CD8-positive, alpha-beta memory T cell (primary cell): ENCODE data around the gene CHADL. TPM values are rescaled to one million over a fixed set of nuclear protein-coding genes. Genes with fewer than 3 reads are reported as not detected.

ENCODE experiments used
- CTCF ChIA-PET: fragments of 350-600 bp; sonication (Branson Sonifier 250); formaldehyde crosslinking; loops from one replicate; lab custom pipeline; 2021; ENCODE audit warnings: antibody characterized with exemption; lab: Charles Lee
- POLR2A ChIA-PET: fragments of 350-600 bp; sonication (Branson Sonifier 250); formaldehyde crosslinking; loops from one replicate; lab custom pipeline; 2021; ENCODE audit warnings: antibody characterized with exemption; lab: Charles Lee
- DNase-seq, 5 donors: peaks; one replicate each; pipeline versions ENCODE4 v3.0.0 to v3.0.0-alpha.2; 2020 to 2022; ENCODE audit warnings: mixed read lengths in 1 of 5
- H3K27ac ChIP-seq: one replicate; pipeline ENCODE4 v1.7.0; 2013; ENCODE audit warnings: low read depth, mild to moderate bottlenecking, low read length, moderate library complexity
- H3K27me3 ChIP-seq: 2 replicates; pipeline ENCODE4 v1.7.0; 2013; ENCODE audit warnings: low read length, mild to moderate bottlenecking; ENCODE audit not compliant: insufficient read depth, poor library complexity, severe bottlenecking
- H3K36me3 ChIP-seq: 2 replicates; pipeline ENCODE4 v1.7.0; 2013; ENCODE audit warnings: mild to moderate bottlenecking, low read length, moderate library complexity; ENCODE audit not compliant: insufficient read depth
- H3K4me1 ChIP-seq: 2 replicates; pipeline ENCODE4 v1.7.0; 2013; ENCODE audit warnings: mild to moderate bottlenecking, low read length, moderate library complexity; ENCODE audit not compliant: insufficient read depth
- H3K4me3 ChIP-seq: 2 replicates; pipeline ENCODE4 v1.7.0; 2013; ENCODE audit warnings: mild to moderate bottlenecking, low read length
- H3K9me3 ChIP-seq: 2 replicates; pipeline ENCODE4 v1.7.0; 2013; ENCODE audit warnings: mild to moderate bottlenecking, low read length
- H3K27ac Mint-ChIP-seq, 8 donors: one replicate each; pipeline ENCODE4 v1.8.0; 2020 to 2021; ENCODE audit warnings: mixed read lengths in 8 of 8, mild to moderate bottlenecking in 6 of 8, inconsistent platforms in 3 of 8, moderate library complexity in 3 of 8
- H3K27me3 Mint-ChIP-seq, 2 donors: one replicate each; pipeline ENCODE4 v1.8.0; 2020 to 2021; ENCODE audit warnings: mixed read lengths in 2 of 2, mild to moderate bottlenecking in 1 of 2, moderate library complexity in 1 of 2
- H3K36me3 Mint-ChIP-seq, 3 donors: one replicate each; pipeline ENCODE4 v1.8.0; 2020 to 2021; ENCODE audit warnings: mixed read lengths in 3 of 3, inconsistent platforms in 1 of 3, mild to moderate bottlenecking in 1 of 3
- H3K4me1 Mint-ChIP-seq, 3 donors: one replicate each; pipeline ENCODE4 v1.8.0; 2020 to 2021; ENCODE audit warnings: mixed read lengths in 3 of 3, inconsistent platforms in 1 of 3, mild to moderate bottlenecking in 1 of 3
- H3K4me3 Mint-ChIP-seq, 7 donors: one replicate each; pipeline ENCODE4 v1.8.0; 2020 to 2021; ENCODE audit warnings: mixed read lengths in 7 of 7, mild to moderate bottlenecking in 6 of 7, moderate library complexity in 4 of 7, inconsistent platforms in 2 of 7
- H3K9me3 Mint-ChIP-seq, 5 donors: one replicate each; pipeline ENCODE4 v1.8.0; 2020 to 2022; ENCODE audit warnings: mixed read lengths in 5 of 5, mild to moderate bottlenecking in 3 of 5, moderate library complexity in 2 of 5, inconsistent platforms in 1 of 5
- polyA plus RNA-seq: library from polyadenylated mRNA; unstranded; fragments of 300-500 nt; fragmentation: Illumina TruSeq; gene quantifications from one replicate; pipeline ENCODE4 v1.2.3, GENCODE V29; 2021
- total RNA-seq, 2 experiments: library from RNA; stranded (reverse); gene quantifications; one replicate each; pipeline ENCODE4 v1.2.3, GENCODE V29; 2021

Gene CHADL
- total and polyA plus RNA-seq, 3 experiments from 2014 or later, result 0.16 to 0.70 (median 0.20) TPM

GRCh38 chr22:41204992-41205900 lies 35.5 kb downstream of the CHADL start, which contains the start of gene L3MBTL2:
TSS of gene L3MBTL2 (plus strand) at chr22:41205312. CDS start at chr22:41205363, 51 bp downstream.
- Histone ChIP-seq H3K4me3 (peak within 1 kb of the TSS; percentile 91), H3K36me3 (no peaks in the 10 kb centered on the region), H3K9me3 (no peaks in the 10 kb centered on the region), H3K4me1 (peaks cover 11% of the 10 kb centered on the region), H3K27ac (peak within 1 kb of the TSS; percentile 78), H3K27me3 (no peaks in the 10 kb centered on the region)
- Mint-ChIP-seq H3K27ac (peak within 1 kb of the TSS; percentile 79 to 97 (median 94)), H3K4me1 (peaks cover 29 to 49% (median 43%) of the 10 kb centered on the region in 3 donors), H3K36me3 (peaks cover 6 to 25% (median 8%) of the 10 kb centered on the region in 3 donors), H3K9me3 (no peaks in the 10 kb centered on the region), H3K4me3 (peak within 1 kb of the TSS; percentile 87 to 97 (median 95)), H3K27me3 (peaks cover 5 to 9% of the 10 kb centered on the region in 2 donors)
- ChIA-PET CTCF (interaction anchor here (0.5 kb wide), 1 partner anchor 32 kb away, joined by 3 read pairs; no protein-coding TSS in a partner anchor), POLR2A (no interaction called here)
- DNase-seq, result peak; percentile 97 to 99 (median 98)

- H3K4me1 ChIP-seq, result peaks cover 11% of the 10 kb centered on the region
- peaks cover 24 to 43% (median 39%) of the 10 kb centered on the region in 3 donors for H3K4me1 Mint-ChIP-seq
- ChIA-PET POLR2A (no interaction called here), CTCF (no interaction called here)
- H3K27ac Mint-ChIP-seq, result peak overlapping the region in 4 of 8 donors; percentile 33 to 88 (median 73)
- no peak overlapping the region for H3K4me3 ChIP-seq
- H3K36me3 ChIP-seq, result no peaks in the 10 kb centered on the region
- H3K4me3 Mint-ChIP-seq, result peak overlapping the region in 6 of 7 donors; percentile 28 to 67 (median 46)
- no peaks in the 10 kb centered on the region for H3K27me3 ChIP-seq
- H3K27me3 Mint-ChIP-seq, result peaks cover 5 to 9% of the 10 kb centered on the region in 2 donors
- H3K9me3 ChIP-seq, result no peaks in the 10 kb centered on the region
- DNase-seq, result no peak
- H3K27ac ChIP-seq, result no peak overlapping the region
- peaks cover 0 to 14% (median 4%) of the 10 kb centered on the region in 3 donors for H3K36me3 Mint-ChIP-seq
- no peaks in the 10 kb centered on the region for H3K9me3 Mint-ChIP-seq
These were observed 36.7 kb downstream of the CHADL start for GRCh38 chr22:41204066-41204465.

- peaks cover 29 to 44% (median 37%) of the 10 kb centered on the region in 3 donors for H3K4me1 Mint-ChIP-seq
- H3K27ac ChIP-seq, result no peak overlapping the region
- peaks cover 5 to 9% of the 10 kb centered on the region in 2 donors for H3K27me3 Mint-ChIP-seq
- H3K9me3 ChIP-seq, result no peaks in the 10 kb centered on the region
- peaks cover 0 to 10% (median 4%) of the 10 kb centered on the region in 3 donors for H3K36me3 Mint-ChIP-seq
- H3K27me3 ChIP-seq, result no peaks in the 10 kb centered on the region
- H3K4me1 ChIP-seq, result peaks cover 16% of the 10 kb centered on the region
- POLR2A ChIA-PET, result no interaction called here
- H3K36me3 ChIP-seq, result no peaks in the 10 kb centered on the region
- no peak overlapping the region for H3K4me3 ChIP-seq
- H3K4me3 Mint-ChIP-seq, result peak overlapping the region in 1 of 7 donors; percentile 72
- DNase-seq, result no peak
- CTCF ChIA-PET, result no interaction called here
- H3K9me3 Mint-ChIP-seq, result no peaks in the 10 kb centered on the region
- H3K27ac Mint-ChIP-seq, result no peak overlapping the region
These were observed 37.6 kb downstream of the CHADL start for GRCh38 chr22:41203118-41203517.

GRCh38 chr22:41201141-41201540 lies 39.6 kb downstream of the CHADL start:
- Mint-ChIP-seq H3K36me3 (peaks cover 0 to 9% (median 4%) of the 10 kb centered on the region in 3 donors), H3K9me3 (no peaks in the 10 kb centered on the region), H3K27ac (no peak overlapping the region), H3K4me1 (peaks cover 30 to 36% (median 35%) of the 10 kb centered on the region in 3 donors), H3K27me3 (peaks cover 5 to 9% of the 10 kb centered on the region in 2 donors), H3K4me3 (no peak overlapping the region)
- no peaks in the 10 kb centered on the region for H3K36me3 ChIP-seq
- no peak for DNase-seq
- H3K9me3 ChIP-seq, result no peaks in the 10 kb centered on the region
- H3K4me1 ChIP-seq, result peaks cover 19% of the 10 kb centered on the region
- H3K27ac ChIP-seq, result no peak overlapping the region
- CTCF ChIA-PET, result no interaction called here
- H3K27me3 ChIP-seq, result no peaks in the 10 kb centered on the region
- POLR2A ChIA-PET, result interaction anchor here (0.7 kb wide), 1 partner anchor 1849 kb away, joined by 4 read pairs; no protein-coding TSS in a partner anchor
- H3K4me3 ChIP-seq, result no peak overlapping the region

DNA sequence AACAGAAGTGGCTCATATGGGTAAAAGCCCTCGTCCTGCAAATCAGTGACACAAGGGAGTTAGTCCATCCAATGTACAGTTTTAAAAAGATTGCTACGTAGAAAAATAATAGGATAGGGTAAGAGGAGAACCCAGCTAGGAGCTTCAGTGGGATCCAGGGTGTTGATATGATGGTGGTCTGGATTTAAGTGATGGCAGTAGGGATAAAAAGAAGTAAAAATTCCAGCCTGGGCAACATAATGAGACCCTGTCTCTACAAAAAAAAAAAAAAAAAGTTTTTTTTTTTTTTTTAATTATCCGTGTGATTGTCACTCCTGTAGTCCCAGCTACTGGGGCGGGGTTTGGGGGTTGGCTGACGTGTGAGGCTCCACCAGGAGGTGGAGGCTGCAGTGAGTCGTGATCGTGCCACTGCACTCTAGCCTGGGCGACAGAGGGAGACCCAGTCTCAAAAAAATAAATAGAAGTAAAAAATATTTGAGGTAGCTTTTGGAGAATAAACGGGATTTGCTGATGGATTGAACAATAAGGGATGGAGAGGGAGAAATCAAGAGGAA lies 42.6 kb downstream of the CHADL start:
- H3K27me3 Mint-ChIP-seq, result no peaks in the 10 kb centered on the region
- Histone ChIP-seq H3K9me3 (no peaks in the 10 kb centered on the region), H3K4me3 (peak overlapping the region; percentile 93), H3K27me3 (no peaks in the 10 kb centered on the region), H3K36me3 (no peaks in the 10 kb centered on the region), H3K27ac (no peak overlapping the region), H3K4me1 (peaks cover 10% of the 10 kb centered on the region)
- H3K27ac Mint-ChIP-seq, result peak overlapping the region in 5 of 8 donors; percentile 6 to 87 (median 31)
- peaks cover 11 to 19% (median 14%) of the 10 kb centered on the region in 3 donors for H3K4me1 Mint-ChIP-seq
- CTCF ChIA-PET, result interaction anchor here (1.5 kb wide), 1 partner anchor 39 kb away, joined by 7 read pairs; no protein-coding TSS in a partner anchor
- H3K36me3 Mint-ChIP-seq, result peaks cover 0 to 2% (median 0%) of the 10 kb centered on the region in 3 donors
- no peaks in the 10 kb centered on the region for H3K9me3 Mint-ChIP-seq
- peak overlapping the region; percentile 87 to 93 (median 92) for H3K4me3 Mint-ChIP-seq
- POLR2A ChIA-PET, result interaction anchor here (0.7 kb wide), 2 partner anchors 183 to 320 kb away, joined by 6 read pairs; partner anchors contain the start of gene TEF
- DNase-seq, result peak; percentile 15 to 73 (median 37)

- no peaks in the 10 kb centered on the region for H3K9me3 Mint-ChIP-seq
- Histone ChIP-seq H3K27me3 (no peaks in the 10 kb centered on the region), H3K27ac (no peak overlapping the region), H3K36me3 (no peaks in the 10 kb centered on the region), H3K4me3 (peak overlapping the region; percentile 93), H3K4me1 (peaks cover 10% of the 10 kb centered on the region), H3K9me3 (no peaks in the 10 kb centered on the region)
- H3K4me1 Mint-ChIP-seq, result peaks cover 11 to 19% (median 14%) of the 10 kb centered on the region in 3 donors
- DNase-seq, result peak; percentile 74 to 87 (median 82)
- H3K27ac Mint-ChIP-seq, result peak overlapping the region in 5 of 8 donors; percentile 6 to 87 (median 31)
- no peaks in the 10 kb centered on the region for H3K27me3 Mint-ChIP-seq
- CTCF ChIA-PET, result interaction anchor here (1.5 kb wide), 1 partner anchor 40 kb away, joined by 7 read pairs; no protein-coding TSS in a partner anchor
- POLR2A ChIA-PET, result no interaction called here
- H3K36me3 Mint-ChIP-seq, result peaks cover 0 to 2% (median 0%) of the 10 kb centered on the region in 3 donors
- peak overlapping the region; percentile 87 to 93 (median 92) for H3K4me3 Mint-ChIP-seq
These were observed 43.4 kb downstream of the CHADL start for GRCh38 chr22:41197038-41197972.

DNA sequence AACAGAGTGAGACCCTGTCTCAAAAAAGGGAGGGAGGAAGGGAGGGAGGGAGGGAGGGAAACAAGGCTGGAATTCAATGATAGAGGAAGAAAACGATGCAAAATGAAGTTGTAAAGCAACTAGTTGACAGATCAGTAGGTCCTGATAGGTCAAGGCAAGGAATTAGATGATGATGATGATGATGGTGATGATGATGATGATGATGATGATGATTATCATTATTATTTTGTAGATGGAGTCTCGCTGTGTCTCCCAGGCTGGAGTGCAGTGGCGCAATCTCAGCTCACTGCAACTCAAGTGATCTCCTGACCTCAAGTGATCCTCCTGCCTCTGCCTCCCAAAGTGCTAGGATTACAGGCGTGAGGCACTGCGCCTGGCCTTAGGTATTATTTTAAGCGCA lies 46.9 kb downstream of the CHADL start:
- H3K27me3 Mint-ChIP-seq, result no peaks in the 10 kb centered on the region
- H3K9me3 Mint-ChIP-seq, result no peaks in the 10 kb centered on the region
- H3K9me3 ChIP-seq, result no peaks in the 10 kb centered on the region
- H3K4me1 Mint-ChIP-seq, result peaks cover 11 to 19% (median 14%) of the 10 kb centered on the region in 3 donors
- H3K4me1 ChIP-seq, result peaks cover 10% of the 10 kb centered on the region
- DNase-seq, result no peak
- peaks cover 0 to 2% (median 0%) of the 10 kb centered on the region in 3 donors for H3K36me3 Mint-ChIP-seq
- H3K36me3 ChIP-seq, result no peaks in the 10 kb centered on the region
- ChIA-PET CTCF (no interaction called here), POLR2A (no interaction called here)
- no peak overlapping the region for H3K4me3 ChIP-seq
- no peak overlapping the region for H3K27ac ChIP-seq
- H3K27me3 ChIP-seq, result no peaks in the 10 kb centered on the region
- no peak overlapping the region for H3K27ac Mint-ChIP-seq
- peak overlapping the region in 1 of 7 donors; percentile 50 for H3K4me3 Mint-ChIP-seq
